Testis (tissue), 2 donors: ENCODE measurements around the gene CHMP5.

Experiments used
- POLR2A ChIP-seq: fragments of 450-650 bp; IDR thresholded peaks from one replicate; pipeline ENCODE4 v1.6.1; 2017; ENCODE audit warnings: antibody characterized with exemption, mild to moderate bottlenecking, moderate library complexity
- TF ChIP-seq, protein P1 (sequence below), 3 experiments: fragments of 450-650 bp in 2 of 3; fragments of 200-600 bp in 1 of 3; sonication (generic) in 1 of 3; IDR thresholded peaks; one replicate each; pipeline ENCODE4 v1.5.1; 2016 to 2019; ENCODE audit warnings: antibody characterized with exemption in 3 of 3, mild to moderate bottlenecking in 2 of 3, moderate library complexity in 1 of 3

DNA sequence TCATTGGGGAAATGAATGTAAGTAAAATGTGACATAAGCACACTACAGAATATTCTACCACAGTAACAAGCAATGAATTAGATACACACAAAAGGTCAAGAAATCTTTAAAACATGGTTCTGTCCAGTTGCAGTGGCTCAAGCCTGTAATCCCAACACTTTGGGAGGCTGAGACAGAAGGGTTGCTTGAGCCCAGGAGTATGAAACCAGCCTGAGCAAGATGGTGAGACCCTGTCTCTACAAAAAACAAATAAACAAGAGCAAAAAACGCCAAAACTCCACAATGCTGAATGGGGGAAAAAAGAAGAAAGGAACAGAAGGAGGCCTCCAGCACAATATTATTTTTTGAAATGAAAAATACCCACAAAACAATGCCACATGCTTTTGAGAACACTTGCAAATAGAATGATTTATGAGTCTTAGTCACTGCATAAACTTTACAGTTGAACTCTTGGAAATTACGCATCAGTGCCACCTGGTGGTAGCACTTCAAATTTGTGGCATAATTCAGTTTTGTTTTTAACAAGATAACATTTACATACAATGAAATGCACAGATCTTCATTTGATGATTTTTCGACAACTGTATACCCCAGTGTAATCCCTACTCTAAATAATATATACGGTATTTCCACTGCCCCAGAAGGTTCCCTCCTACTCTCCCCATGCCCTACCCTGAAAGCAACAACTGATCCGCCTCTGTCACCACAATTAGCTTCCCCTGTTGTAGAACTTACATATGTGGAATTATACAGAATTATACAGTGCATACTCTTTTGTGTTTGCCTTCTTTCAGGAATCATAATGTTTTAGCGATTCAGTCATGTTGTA, 39.3 kb upstream of the CHMP5 start:
- TF ChIP-seq, protein P1, sequence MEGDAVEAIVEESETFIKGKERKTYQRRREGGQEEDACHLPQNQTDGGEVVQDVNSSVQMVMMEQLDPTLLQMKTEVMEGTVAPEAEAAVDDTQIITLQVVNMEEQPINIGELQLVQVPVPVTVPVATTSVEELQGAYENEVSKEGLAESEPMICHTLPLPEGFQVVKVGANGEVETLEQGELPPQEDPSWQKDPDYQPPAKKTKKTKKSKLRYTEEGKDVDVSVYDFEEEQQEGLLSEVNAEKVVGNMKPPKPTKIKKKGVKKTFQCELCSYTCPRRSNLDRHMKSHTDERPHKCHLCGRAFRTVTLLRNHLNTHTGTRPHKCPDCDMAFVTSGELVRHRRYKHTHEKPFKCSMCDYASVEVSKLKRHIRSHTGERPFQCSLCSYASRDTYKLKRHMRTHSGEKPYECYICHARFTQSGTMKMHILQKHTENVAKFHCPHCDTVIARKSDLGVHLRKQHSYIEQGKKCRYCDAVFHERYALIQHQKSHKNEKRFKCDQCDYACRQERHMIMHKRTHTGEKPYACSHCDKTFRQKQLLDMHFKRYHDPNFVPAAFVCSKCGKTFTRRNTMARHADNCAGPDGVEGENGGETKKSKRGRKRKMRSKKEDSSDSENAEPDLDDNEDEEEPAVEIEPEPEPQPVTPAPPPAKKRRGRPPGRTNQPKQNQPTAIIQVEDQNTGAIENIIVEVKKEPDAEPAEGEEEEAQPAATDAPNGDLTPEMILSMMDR (IDR thresholded peaks at IDR 0.05), result peak; percentile 82 to 94 (median 93)
- TF ChIP-seq POLR2A, result no peak
